BE2C (cell line): Measurements from ENCODE around the gene MLXIP.

Experiments used
- DNase-seq: peaks from one replicate; pipeline ENCODE4 v3.0.0-alpha.2; 2020
- H3K27me3 ChIP-seq: fragments of 250-450 bp; sonication (Bioruptor Pico); 2 replicates; pipeline ENCODE4 v1.5.1; 2020; ENCODE audit warnings: mild to moderate bottlenecking
- H3K36me3 ChIP-seq: fragments of 250-450 bp; sonication (Bioruptor Pico); 2 replicates; pipeline ENCODE4 v1.5.1; 2020; ENCODE audit warnings: mild to moderate bottlenecking
- H3K4me1 ChIP-seq: fragments of 250-450 bp; sonication (Bioruptor Pico); 2 replicates; pipeline ENCODE4 v1.5.1; 2020
- H3K4me3 ChIP-seq: 2 replicates; pipeline ENCODE4 v1.5.1; 2011; ENCODE audit warnings: low read depth, low read length
- H3K9me3 ChIP-seq: fragments of 250-450 bp; sonication (Bioruptor Pico); 2 replicates; pipeline ENCODE4 v1.5.1; 2020
- CTCF ChIP-seq: IDR thresholded peaks from 2 replicates; pipeline ENCODE4 v1.5.1; 2012; ENCODE audit warnings: mild to moderate bottlenecking, low read depth, low read length

MLXIP gene

DNA sequence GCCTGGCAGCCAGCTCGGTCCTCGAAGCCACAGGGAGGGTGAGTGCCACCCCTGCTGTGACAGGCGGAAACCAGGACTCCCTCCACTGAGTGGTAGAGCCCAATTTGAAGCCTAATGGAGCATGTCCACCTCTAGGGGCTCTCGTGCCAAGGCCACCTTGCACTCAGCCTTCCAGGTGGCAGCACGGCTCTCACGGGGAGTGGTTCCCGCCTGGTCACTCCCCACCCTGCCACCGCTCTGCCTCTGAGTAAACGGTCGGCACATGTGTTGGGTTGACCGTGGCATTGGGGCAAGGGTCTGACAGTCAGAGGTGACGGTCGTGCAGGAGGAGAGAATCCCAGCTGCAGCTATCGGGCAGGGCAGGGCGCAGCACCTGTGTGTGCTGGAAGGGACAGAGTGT, 60.7 kb downstream of the MLXIP start:
- no peak overlapping the region for H3K4me3 ChIP-seq
- peaks cover 6% of the 10 kb centered on the region; the same call in 1 of the 2 replicates for H3K9me3 ChIP-seq
- H3K27me3 ChIP-seq, result no peaks in the 10 kb centered on the region
- DNase-seq, result no peak
- H3K36me3 ChIP-seq, result peaks cover 54% of the 10 kb centered on the region
- no peak for TF ChIP-seq CTCF
- no peaks in the 10 kb centered on the region for H3K4me1 ChIP-seq

DNA sequence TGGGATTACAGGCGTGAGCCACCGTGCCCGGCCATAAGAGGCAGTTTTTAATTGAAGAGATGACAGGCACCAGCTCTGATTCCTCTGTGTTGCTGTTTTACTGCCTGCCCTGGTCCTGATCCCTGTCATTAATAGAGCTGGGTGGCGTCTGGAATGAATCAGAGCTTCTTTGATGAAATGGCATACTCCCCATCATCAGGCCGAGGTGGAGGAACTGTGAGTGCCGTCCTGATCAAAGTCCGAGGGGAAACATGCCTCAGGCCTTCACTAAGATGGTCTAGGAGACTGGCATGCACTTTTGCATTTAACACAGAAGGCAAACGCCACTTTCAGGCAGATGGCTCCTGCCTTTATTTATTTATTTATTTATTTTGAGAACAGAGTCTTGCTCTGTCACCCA, 61.4 kb downstream of the MLXIP start:
- H3K4me3 ChIP-seq, result no peak overlapping the region
- H3K9me3 ChIP-seq, result peaks cover 6% of the 10 kb centered on the region; the same call in 1 of the 2 replicates
- no peaks in the 10 kb centered on the region for H3K27me3 ChIP-seq
- peaks cover 50% of the 10 kb centered on the region for H3K36me3 ChIP-seq
- TF ChIP-seq CTCF, result no peak
- H3K4me1 ChIP-seq, result no peaks in the 10 kb centered on the region
- no peak for DNase-seq

DNA sequence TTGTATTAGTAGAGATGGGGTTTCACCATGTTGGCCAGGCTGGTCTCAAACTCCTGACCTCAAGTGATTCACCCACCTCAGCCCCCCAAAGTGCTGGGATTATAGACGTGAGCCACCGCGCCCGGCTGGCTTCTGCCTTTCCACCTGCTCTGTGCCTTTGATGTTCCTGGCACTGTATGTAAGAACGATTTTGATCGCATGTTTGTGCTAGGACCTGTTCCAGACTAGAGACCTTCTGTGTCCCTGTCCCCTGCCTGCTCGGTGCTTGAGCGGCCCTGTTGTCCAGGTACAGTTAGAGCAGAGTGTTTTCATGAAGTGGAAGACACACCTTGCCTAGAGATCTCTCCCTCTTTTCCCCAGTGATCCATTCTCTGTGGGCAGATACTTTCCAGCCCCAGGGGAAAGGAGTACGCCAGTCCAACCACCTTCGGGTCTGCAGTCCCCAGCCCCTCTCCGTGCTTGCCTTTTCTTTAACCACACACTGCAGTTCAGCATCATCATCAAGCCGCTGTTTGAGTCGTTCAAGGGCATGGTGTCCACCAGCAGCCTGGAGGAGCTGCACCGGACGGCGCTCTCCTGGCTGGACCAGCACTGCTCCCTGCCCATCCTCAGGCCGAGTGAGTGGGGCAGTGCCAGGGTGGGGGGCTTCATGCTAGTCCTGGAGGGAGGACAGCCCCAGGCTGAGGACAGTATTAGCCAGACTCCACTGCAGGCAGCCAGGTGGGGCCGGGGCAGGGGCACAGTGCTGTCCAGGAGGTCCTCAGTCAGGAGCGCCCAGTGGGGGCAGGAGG, 62.1 kb downstream of the MLXIP start:
- H3K27me3 ChIP-seq, result no peaks in the 10 kb centered on the region
- no peak for DNase-seq
- H3K36me3 ChIP-seq, result peaks cover 43% of the 10 kb centered on the region
- H3K9me3 ChIP-seq, result peaks cover 6% of the 10 kb centered on the region; the same call in 1 of the 2 replicates
- H3K4me3 ChIP-seq, result no peak overlapping the region
- no peak for TF ChIP-seq CTCF
- no peaks in the 10 kb centered on the region for H3K4me1 ChIP-seq

DNA sequence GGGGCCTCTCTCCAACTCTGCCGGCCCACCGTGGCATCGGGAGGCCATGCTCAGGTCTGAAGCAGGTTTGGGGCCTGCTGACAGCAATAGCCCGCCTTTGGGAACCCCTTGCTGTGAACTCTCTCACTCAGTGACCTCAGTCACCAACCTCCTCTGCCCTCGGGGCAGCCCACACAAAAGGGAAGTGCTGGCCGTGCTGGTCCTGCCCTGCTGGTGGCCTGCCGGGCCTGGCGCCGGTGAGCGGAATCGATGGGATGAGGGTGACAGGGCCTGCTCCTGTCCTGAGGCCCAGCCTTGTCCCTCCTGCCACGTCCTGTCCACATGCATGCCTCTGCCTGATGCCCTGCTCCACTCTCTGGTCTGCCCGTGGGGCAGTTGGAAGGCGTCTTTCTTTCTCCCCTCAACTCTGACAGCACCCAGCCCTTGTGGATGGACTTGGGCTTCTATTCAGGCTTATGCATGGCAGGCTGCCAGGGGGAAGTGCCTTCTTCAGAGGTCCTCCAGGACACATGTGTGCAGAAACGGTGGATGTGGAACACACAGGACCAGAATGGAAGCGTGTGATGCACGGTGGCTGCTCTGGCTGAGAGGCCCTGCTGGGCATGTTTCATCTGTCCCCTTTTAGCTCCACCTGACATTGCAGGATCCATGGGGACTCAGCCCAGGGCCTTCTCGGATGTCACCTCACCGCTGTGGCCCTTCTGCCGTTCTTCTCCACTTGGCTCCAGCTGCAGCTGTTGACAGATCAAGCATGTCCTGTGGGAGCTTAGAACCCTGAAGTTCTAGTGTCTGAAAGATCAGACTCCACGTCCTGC, 63.6 kb downstream of the MLXIP start:
- DNase-seq, result no peak
- no peaks in the 10 kb centered on the region for H3K4me1 ChIP-seq
- H3K36me3 ChIP-seq, result peaks cover 43% of the 10 kb centered on the region
- H3K9me3 ChIP-seq, result peaks cover 6% of the 10 kb centered on the region; the same call in 1 of the 2 replicates
- no peaks in the 10 kb centered on the region for H3K27me3 ChIP-seq
- H3K4me3 ChIP-seq, result no peak overlapping the region
- TF ChIP-seq CTCF, result no peak

GRCh38 chr12:122142857-122143256, 64.3 kb downstream of the MLXIP start:
- Histone ChIP-seq H3K4me3 (no peak overlapping the region), H3K27me3 (no peaks in the 10 kb centered on the region), H3K36me3 (peaks cover 43% of the 10 kb centered on the region), H3K4me1 (no peaks in the 10 kb centered on the region; the same call in 1 of the 2 replicates), H3K9me3 (peaks cover 6% of the 10 kb centered on the region; the same call in 1 of the 2 replicates)
- DNase-seq, result no peak
- TF ChIP-seq CTCF, result no peak
